NCI-H69 (cell line): ENCODE measurements around the gene CKB.

Experiments
- DNase-seq: peaks from one replicate; lab custom pipeline; 2025; lab: John Stamatoyannopoulos, UW

The CKB gene

DNA sequence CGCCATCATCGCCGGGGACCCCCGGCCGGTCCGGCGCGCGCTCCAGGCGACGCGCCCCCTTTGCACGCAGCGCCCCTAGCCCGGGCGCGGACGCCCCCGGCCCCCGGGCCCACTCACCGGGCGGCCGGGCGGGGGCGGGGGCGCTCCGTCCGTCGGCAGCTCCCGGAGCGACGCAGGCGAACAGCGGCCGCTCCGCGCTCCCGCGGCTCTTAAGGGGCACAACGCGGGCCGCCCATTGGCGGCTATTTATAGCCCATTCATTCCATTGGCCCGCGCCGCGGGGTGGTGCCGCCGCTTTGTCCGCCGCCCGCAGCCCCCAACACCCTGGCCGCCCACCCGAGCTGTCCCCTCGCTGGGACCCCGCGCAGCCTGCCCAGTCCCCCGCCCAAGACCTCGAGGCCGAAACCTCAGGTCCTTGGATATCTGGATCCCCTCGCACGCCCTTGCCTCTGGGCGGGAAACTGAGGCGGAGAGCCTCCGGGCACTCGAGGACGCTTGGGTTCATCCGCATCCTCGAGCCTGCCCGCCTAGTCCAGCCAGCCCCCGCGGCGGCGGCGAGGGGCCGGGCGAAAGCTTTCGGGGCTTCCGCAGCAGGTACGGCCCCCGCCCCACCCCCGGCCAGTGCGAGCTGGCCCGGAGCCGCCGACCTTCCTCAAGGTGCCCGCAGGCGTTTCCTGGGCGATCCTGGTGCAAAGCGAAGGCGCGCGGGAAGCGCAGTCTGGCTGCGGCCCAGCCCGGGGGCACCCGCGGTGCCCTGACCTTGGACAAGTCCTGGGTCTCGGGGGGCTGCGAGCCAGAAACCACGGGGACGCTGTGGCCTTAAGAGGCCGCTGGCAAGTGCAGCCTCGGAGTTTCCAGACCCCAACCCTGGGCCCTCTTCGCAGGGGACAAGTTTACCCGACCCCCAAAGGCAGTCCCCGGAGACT is at the start of gene CKB:
Gene CKB, minus strand, starts transcription at position 182 of the 926 bp plus-strand sequence. CDS start 337 bp downstream, outside the sequence.
- peak; percentile 95 for DNase-seq

DNA sequence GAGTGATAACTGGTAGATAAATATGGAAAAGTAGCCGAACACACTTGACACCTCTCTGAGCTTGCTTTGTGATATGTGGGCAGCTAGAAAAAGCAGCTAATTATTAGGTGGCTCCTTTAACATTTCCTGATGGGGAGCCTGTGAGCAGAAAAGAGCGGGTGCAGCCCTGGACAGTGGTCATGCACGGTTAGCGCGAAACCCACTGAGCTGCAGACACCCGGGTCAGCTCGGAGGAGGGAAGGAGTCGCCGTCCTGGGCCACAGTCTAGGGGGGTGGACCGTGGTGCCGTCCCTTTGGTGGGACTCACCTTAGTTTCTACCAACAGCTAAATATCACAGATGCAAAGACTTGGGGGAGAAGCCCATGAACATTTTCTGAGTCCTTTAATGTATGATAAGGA is 46.8 kb upstream of the CKB start:
- DNase-seq: peak; percentile 87

DNA sequence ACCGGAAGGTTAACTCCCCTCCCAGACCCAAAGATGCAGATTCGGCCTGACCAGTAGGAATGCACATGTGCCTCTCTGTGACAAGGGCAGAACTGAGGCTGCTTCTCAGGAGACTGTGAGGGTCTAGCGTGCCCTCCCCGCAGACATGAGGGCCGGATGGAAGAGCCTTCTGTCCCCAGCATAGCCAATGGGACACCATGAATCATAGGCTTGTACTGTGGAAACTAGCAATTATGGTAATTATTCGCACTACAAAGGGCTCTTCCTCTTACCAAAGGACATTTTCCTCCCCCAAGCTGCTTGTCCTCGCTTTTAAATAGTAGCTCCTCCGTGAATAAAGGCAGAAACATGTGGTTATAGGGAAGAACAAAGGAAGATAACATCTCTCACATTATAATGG is 46.3 kb upstream of the CKB start:
- peak; percentile 98 for DNase-seq

DNA sequence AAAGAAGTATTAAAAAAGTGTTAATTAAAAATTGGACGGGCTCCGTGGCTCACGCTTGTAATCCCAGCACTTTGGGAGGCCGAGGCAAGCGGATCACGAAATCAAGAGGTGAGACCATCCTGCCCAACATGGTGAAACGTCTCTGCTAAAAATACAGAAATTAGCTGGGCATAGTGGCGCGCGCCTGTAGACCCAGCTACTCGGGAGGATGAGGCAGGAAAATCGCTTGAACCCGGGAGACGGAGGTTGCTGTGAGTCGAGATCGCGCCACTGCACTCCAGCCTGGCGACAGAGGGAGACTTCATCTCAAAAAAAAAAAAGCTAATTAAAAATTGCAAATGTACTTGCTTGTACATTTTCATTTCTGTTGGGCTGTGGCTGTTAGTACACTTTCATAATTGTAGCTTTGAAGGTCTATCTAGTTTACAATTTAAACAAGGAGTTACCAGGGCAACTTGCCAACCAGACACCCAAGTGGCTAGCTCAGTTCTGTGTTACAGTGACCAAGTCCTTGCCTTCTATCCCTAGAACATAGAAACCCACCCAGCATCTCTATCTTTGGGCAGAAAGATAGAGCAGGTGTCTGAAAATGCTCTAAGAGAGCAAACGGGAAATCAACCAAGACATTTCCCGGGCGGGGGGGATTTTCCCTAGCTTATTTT is 41.3 kb upstream of the CKB start:
- DNase-seq: peak; percentile 55

DNA sequence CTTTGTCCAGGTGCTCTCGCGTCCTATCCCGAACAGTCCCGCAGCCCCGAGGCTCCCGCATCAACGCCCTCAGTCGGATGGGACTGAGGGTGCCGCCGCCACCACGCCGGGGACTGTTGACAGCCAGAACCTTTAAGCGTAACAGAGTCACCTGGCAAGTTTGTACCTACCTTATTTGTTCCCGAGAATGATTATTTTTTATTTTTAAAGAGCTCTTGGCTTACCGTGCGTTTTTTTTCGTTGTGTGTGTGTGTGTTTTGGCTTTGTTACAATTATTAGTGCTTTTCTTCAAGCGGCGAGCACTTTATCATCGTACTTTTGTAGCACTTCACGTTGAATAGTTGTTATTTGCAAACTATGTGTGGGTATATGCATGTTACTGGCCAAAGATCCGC is 40.6 kb upstream of the CKB start:
- DNase-seq: no peak

DNA sequence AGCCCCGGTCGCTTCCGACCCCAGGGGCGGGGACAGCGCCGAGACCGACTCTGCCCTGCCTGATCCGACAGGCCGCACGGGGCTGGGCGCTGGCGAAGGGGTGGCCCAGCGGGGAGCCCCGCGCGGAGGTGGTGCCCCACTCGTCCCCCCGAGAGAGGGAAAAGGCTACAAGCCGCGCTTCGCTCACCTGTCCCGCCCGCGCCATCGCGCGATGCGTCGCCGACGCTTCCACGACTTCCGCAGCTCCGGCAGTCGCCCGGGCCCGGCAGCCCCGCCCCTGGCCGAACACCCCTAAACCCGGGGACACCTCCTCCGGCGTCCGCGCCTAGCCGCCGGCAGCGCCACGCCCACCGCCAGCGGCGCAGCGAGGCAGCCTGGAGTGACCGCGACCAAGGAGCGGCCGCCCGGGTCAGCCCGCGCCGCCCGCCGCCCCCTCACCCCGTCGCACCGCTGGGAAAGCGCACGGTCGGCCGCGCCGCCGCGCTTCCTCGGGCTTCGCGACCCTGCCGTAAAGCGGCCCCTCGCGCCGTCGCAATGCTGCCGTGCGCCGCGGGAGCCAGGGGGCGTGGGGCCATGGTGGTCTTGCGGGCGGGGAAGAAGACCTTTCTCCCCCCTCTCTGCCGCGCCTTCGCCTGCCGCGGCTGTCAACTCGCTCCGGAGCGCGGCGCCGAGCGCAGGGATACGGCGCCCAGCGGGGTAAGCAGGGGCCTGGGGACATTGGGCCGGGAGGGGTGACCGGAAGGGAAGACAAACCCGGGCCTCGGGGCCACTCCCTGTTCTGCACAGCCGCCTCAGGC is 40.0 kb upstream of the CKB start, which contains the start of the genes BAG5 and COA8:
Gene BAG5, minus strand, starts transcription at position 229 of the 797 bp plus-strand sequence. CDS start 1,493 bp downstream, outside the sequence.
Gene COA8, plus strand, starts transcription at position 532 of the 797 bp plus-strand sequence. Its CDS starts 42 bp downstream, at position 574.
- peak; percentile 98 for DNase-seq

DNA sequence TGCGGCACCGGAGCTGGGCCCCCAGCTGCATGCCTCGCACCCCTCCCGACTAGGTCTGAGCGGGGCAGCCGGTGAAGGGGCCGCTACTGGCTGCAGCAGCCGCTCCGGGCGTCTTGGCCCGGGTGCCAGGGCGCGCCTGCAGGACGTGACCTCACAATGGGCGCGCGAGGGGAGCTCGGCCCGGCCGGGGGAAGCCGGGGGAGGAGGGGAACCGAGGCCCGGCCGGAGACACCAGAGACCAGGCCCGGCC is 39.5 kb upstream of the CKB start:
- DNase-seq: no peak

DNA sequence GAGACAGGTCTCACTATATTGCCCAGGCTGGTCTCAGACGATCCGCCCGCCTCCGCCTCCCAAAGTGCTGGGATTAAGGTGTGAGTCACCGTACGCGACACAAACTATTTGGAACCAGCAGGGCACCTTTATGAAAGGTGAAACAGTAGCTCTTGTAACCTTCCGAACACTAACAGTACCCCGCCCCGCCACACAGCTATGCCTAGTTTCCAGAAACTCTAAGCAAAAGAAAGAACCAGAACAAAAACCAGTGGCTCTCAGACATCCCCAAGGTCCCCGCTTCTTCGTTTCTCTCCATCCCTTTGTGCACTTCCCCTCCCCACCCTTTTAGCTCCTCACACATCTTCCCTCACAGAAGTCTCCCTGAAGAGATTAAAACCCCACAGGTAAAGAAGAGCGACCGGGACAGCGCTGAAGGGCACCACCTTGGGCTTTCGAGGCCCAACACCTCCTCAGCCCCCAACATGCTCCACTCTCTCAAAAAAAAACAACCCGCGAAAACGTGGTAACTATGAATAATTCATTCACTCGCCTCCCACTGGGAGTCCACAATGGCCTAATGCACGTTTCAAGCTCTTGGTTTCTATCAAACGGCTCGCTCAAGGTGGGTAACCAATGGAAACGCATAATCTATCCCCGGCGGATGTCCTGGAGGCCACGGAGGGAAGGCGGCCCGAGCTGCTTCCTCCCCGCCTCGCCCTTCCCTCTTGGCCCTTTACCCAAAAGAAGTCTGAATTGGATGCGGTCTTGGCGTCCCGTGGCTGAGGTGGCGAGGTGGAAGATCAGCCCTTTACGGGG is 39.0 kb upstream of the CKB start:
- peak; percentile 71 for DNase-seq

DNA sequence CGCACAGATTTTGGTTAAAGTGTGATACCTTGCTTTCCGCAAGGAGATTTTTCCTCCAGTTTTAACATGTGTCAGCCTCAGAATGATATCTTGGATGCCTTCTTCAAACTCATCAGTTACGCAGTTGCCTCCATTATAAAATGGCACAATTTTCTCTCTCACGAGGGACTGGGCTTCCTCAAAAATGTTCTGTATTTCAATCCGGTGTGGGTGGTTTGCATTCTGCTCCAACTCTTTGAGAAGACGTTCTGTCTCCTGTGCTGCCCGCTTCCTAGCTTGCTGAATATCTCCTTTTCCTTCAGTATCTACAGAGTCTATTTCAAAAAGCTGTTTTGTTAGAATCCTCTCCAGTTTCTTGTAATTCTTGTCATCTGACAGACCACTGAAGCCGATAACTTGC is 38.1 kb upstream of the CKB start:
- DNase-seq: no peak

DNA sequence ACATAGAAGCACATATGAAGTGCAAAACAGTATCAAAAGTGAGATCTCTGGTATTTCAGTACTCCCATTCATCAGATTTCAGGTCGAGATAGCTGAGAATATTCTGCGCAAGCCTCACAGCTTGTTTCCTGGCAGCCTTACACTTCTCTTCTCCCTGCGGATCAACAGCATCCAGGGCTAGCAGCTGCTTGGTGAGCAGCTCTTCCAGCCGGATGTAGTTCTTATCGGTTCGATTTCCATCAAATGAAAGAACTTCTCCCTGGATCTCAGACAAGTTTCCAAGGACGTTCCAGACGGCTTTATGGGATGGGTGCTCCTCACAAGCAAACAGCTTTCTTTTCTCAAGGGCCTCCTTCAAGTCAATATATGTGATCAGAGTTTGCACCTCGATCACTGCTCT is 37.1 kb upstream of the CKB start:
- DNase-seq: no peak

DNA sequence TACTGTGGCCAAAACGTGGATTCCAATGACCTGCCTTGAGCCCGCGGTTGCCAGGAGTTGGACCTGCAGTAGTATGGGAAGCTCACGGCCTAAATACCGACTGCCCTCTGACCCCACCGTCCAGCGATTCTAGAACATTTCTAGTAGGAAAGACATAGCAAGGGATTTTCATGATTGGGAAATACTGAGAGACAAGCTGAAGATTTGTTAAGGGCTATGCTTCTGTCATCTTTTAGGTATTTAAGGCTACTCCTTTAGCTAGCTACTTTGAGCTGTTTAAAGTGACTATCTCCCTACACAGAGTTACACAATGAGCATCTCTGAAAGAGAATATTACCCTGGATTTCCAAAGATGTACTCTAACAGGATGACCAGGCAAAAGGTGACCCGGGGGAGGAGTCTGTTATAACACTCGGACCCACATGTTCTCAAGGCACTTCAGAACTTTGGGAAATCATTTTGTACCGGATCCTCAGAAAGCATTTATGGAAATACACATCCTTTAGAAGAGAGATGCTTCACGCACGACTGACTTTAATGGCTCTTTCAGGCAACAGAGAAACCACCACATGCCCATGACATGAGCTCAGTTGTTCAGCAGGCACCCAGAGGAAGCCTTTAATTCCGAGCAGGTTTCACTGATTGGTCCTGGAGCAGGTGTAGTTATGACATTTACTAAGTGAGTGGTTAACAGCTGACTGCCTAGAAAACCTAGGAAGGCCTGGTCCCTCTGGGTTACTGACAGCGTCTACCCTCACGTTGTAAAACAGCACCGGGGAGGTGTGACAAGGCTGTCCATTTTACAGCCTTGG is 35.6 kb upstream of the CKB start:
- DNase-seq: peak; percentile 35

DNA sequence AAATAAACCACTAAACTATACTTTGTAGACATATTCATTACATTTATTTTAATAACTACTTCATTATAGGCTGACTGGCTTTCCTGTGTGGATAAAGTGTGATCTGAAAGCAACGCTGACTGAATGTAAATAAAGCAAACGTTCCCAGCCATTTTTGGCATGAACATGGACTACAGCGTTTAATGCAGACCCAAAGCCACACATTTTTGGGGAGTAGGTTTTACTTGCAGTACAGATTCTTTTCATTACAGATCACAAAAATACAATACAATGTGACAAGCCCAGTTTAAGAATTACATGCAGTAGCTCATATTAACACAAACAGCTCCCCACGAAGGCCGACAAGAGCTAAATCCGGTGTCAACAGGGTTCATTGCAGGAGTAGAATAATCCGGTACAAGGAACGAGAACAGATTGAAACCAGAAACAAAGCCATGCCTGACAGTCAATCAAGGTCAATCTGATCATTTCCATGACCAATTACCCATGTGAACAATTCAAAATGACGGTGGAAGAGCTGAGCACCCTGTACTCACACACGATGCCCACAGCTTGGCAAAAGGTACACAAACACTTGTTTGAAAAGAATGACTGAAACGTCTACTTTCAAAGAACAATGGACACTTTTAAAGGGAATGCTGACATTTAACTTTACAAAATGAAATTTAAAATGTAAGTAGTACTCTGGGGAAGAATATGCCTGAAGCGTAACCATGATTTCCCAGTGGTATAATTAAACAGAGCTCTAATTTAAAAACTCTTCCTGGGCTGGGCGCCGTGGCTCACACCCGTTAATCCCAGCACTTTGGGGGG is 34.5 kb upstream of the CKB start:
- peak; percentile 82 for DNase-seq

DNA sequence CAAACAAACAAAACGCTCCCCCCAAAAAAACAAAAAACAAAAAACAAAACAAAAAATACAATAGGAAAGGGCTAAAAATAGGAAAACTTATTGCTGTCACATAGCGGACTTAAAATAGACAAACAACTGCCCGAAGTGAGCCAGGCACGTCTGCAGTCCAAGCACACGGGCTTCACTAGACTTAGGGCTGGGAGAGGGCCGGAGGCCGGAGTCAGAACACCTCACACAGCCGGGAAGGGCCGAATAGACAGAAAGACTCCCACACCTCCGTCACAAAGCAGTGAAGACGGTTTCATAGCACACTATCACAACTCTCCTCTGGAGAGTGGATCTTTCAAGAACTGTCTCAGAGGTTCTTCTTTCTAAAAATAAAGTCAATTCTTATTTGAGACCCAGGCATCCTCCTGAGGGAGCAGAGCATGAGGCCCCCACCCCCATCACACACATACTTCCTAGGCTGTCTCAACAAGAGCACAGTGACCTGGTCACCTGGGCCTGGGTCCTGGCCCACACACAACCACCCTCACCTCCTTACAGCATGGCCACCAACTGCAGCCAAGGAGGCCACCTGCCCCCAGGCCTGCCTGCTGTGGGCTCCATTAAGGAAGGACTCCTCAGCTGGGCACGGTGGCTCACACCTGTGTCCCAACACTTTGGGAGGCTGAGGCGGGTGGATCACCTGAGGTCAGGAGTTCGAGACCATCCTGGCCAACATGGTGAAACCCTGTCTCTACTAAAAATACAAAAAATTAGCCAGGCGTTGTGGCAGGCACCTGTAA is 33.1 kb upstream of the CKB start:
- no peak for DNase-seq

DNA sequence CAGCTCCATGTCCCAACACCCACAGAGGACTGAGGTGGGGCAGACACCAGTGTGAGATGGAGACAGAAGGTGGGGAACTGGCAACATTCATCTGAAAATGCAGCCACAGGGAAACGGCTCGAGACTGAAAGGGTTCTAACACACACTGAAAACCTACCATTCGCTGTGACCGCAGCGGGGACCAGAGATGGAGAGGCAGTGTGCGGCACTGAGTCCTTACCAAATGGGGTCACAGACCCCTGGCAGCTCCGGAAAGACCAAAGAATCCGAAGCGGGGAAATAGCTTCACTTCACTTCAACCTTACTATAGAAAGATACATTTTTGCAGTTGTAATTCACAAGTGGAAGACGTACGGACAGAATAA is 30.2 kb upstream of the CKB start:
- DNase-seq: no peak

DNA sequence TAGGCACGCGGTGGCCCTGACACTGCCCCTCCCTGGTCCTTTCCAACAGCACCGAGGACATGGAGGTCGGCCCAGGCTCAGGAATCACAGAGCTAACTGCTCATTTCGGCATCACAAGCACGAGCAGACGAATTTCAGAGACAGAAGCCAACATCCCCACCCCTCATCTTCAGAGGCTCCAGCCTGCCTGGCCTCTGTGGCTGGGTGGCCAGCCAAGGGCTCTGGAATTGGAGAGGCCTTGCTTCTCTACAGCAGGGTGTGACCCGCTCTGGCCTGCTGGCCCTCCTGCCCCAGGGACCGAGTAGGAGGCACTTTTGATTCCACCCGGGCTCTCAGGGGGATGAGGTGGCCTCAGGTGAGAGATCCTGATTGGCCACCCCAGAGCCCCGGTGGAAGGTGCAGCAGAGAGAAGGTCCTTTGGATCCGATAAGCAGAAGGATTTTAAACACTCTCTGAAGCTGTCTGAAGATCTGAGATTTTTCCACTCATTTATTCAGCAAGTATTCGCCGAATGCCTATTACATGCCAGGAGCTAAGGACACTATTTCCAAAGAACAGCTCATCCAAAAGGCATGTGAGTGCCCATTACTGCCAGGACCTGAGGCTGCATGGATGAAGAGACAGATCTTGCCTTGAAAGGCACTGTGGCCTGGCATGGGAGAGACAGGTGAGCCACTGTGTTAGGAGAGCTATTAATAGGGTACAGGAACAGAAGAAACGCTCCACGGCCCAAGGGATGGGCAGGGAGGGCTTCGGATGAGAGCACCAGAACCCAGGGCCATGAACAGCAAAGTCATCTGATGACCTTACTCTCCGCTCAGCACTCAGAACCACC is 29.6 kb upstream of the CKB start:
- DNase-seq: no peak

DNA sequence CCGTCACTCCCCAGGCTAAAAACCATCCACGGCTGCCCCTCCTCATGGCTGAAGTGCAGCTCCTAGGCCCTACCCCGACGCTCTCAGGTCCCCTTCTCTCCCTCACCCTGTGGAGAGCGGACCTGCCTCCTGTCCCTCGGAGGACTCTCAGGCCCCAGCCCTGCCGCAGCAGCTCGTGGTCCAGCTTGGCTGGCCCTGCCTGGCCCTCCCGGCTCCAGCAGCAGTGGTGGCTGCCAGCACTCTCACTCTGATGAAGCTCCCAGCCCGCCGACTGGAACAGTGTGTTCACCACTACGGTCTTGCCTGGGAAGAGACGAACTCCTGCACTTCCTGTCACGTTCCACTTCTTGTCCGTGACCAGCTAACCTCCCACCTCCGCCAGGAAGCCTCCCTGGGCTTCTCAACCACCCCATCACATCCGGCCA is 28.7 kb upstream of the CKB start:
- no peak for DNase-seq

DNA sequence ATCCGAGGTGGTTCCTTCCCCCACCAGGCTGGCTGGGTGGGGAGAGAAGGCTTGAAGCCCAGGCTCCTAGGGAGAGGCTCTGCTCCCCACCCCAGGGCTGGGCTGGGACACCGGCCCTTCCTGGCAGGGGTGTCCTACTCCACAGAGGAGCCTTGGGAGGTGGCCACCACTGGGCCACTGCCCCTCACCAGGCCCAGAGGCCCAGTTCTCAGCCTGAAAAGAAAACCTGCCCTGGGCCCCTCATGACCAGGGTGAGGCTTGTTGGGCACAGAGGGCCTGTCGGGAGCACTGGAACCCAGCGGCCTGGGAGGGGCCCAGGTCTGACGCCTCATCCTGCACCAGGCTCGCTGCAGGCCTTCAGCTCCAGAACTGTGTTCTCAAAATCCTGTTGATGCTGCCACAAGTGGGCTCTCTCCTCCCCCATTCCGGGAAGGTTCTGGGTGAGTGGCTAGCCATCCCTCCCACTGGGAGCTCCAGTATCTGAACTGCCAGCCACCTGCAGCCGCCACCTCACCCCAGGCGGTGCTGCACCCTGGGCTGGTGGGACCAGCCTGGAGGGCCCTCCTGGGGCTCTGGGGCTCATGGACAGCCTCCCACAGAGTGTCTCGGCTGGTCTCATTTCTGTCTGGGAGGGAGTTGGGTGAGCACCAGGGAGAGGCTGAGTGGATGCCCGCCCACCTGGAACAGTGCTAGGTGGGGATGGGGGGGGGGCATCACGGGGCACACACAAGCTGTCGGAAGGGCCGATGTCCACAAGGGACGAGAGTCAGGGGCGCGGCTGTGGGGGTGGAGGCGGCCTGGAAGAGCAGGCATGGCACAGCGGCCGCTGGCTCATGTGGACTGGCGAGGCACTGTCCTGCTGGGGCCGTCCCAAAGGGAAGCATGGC is 28.1 kb upstream of the CKB start:
- peak; percentile 76 for DNase-seq
